Ovary (tissue), 9 donors: Measurements from ENCODE around the gene ZNF777. TPM values are rescaled to one million over a fixed set of nuclear protein-coding genes. Genes with fewer than 3 reads are reported as not detected.
"Not testable (repeated sequence)": the region's sequence is repeated elsewhere in the genome, so short reads cannot be mapped to it uniquely, and the experiment has no call there.

ENCODE experiments used
- DNase-seq, 5 donors: peaks; one replicate each; pipeline ENCODE4 v3.0.0-alpha.2; 2019 to 2020
- H3K27ac ChIP-seq, 2 donors: fragments of 200-600 bp; one replicate each; pipeline versions ENCODE4 v1.5.1 to v1.8.0; 2019 to 2022
- H3K27me3 ChIP-seq: fragments of 200-600 bp; one replicate; pipeline ENCODE4 v1.8.0; 2022
- H3K36me3 ChIP-seq: fragments of 200-600 bp; sonication (generic); one replicate; pipeline ENCODE4 v1.5.1; 2019
- H3K4me1 ChIP-seq: one replicate; pipeline ENCODE4 v1.8.1; 2013; ENCODE audit warnings: mild to moderate bottlenecking, moderate library complexity; ENCODE audit not compliant: insufficient read depth
- H3K4me3 ChIP-seq: fragments of 200-600 bp; sonication (generic); one replicate; pipeline ENCODE4 v1.5.1; 2017
- H3K9me3 ChIP-seq, 2 donors: fragments of 200-600 bp in 1 of 2; sonication (generic) in 1 of 2; one replicate each; pipeline versions ENCODE4 v1.5.1 to v1.8.1; 2013 to 2019; ENCODE audit warnings: mild to moderate bottlenecking in 1 of 2, moderate library complexity in 1 of 2
- EP300 ChIP-seq: sonication (generic); formaldehyde crosslinking; IDR thresholded peaks from one replicate; pipeline ENCODE4 v1.6.1; 2017; ENCODE audit warnings: antibody characterized with exemption
- POLR2A ChIP-seq: fragments of 450-650 bp; IDR thresholded peaks from one replicate; pipeline ENCODE4 v1.6.1; 2017; ENCODE audit warnings: antibody characterized with exemption, mild to moderate bottlenecking, moderate library complexity
- WGBS, 3 donors: extraction: QIAGEN DNeasy Blood & Tissue Kit in 1 of 3; methylation state at CpG; one replicate each; pipeline versions ENCODE4 v1.1.5 to v1.1.7; 2013 to 2017; 5-methylcytosine and 5-hydroxymethylcytosine counted together
- intact Hi-C, 4 donors: fragments of 100-400 bp; cut with DNase I; formaldehyde crosslinking; loops; one replicate each; pipeline versions ENCODE4 v1.11.0 to v1.15.1; 2022 to 2023
- polyA plus RNA-seq, 2 donors: library from polyadenylated mRNA; stranded (reverse); fragments of 200-250 nt in 1 of 2; fragments of 350-450 nt in 1 of 2; fragmentation: Illumina TruSeq in 1 of 2; extraction: RNeasy Lipid Tissue Mini Kit (QIAGEN cat#74804) in 1 of 2; gene quantifications; one replicate each; pipeline ENCODE4 v1.2.3, GENCODE V29; 2013 to 2014
- total RNA-seq, 7 donors: library from RNA; depleted of rRNA in 2 of 7; stranded (reverse); fragments of >200 nt in 2 of 7; fragmentation: NEBNext Ultra II Directional in 3 of 7; extraction: Animal tissue kit (Norgen Biotek cat#: 25700) in 3 of 7; gene quantifications; one replicate each; pipeline versions ENCODE4 v1.1.0 to v1.2.4, GENCODE V29; 2016 to 2023
- TF ChIP-seq, protein P1 (sequence below), 3 donors: fragments of 450-650 bp in 2 of 3; fragments of 200-600 bp in 1 of 3; IDR thresholded peaks; one replicate each; pipeline versions ENCODE4 v1.5.1 to v1.8.0; 2016 to 2022; ENCODE audit warnings: antibody characterized with exemption in 3 of 3, mild to moderate bottlenecking in 1 of 3
- donor health status: DM: no; HTN: no; CAD: no; lungs with moderate emphysema.
- donor health status: DM: no; HTN: no; CAD: no.
- donor health status: Bipolar disorder and iron deficiency.
- donor health status: DM: yes; HTN: yes; CAD: no.
- donor health status: DM: no; HTN: no; CAD: no.
- donor health status: DM: yes; HTN: yes; CAD: no.

ZNF777 gene
- total and polyA plus RNA-seq, 9 donors = 3.8 to 20.4 (median 13.8) TPM

- H3K9me3 ChIP-seq = no peaks in the 10 kb centered on the region
- DNase-seq = no peak
- 92 to 95% (median 93%) methylated on average over 12 of the region's 12 CpGs for WGBS, 3 donors
- no peaks in the 10 kb centered on the region for H3K27me3 ChIP-seq
- no peak overlapping the region for H3K4me3 ChIP-seq
- no peaks in the 10 kb centered on the region for H3K4me1 ChIP-seq
- H3K27ac ChIP-seq = no peak overlapping the region
- H3K36me3 ChIP-seq = no peaks in the 10 kb centered on the region
- intact Hi-C loops = no loop called here
- TF ChIP-seq, protein P1, sequence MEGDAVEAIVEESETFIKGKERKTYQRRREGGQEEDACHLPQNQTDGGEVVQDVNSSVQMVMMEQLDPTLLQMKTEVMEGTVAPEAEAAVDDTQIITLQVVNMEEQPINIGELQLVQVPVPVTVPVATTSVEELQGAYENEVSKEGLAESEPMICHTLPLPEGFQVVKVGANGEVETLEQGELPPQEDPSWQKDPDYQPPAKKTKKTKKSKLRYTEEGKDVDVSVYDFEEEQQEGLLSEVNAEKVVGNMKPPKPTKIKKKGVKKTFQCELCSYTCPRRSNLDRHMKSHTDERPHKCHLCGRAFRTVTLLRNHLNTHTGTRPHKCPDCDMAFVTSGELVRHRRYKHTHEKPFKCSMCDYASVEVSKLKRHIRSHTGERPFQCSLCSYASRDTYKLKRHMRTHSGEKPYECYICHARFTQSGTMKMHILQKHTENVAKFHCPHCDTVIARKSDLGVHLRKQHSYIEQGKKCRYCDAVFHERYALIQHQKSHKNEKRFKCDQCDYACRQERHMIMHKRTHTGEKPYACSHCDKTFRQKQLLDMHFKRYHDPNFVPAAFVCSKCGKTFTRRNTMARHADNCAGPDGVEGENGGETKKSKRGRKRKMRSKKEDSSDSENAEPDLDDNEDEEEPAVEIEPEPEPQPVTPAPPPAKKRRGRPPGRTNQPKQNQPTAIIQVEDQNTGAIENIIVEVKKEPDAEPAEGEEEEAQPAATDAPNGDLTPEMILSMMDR (IDR thresholded peaks at IDR 0.05) = no peak
- TF ChIP-seq POLR2A (no peak), EP300 (no peak)
These were observed 56.5 kb downstream of the ZNF777 start for GRCh38 chr7:149404396-149404795.

GRCh38 chr7:149398195-149398820, 62.6 kb downstream of the ZNF777 start:
- H3K4me1 ChIP-seq = no peaks in the 10 kb centered on the region
- no peak for DNase-seq
- intact Hi-C loops = no loop called here
- H3K27ac ChIP-seq = no peak overlapping the region
- no peaks in the 10 kb centered on the region for H3K36me3 ChIP-seq
- no peak for TF ChIP-seq POLR2A
- TF ChIP-seq, protein P1 (IDR thresholded peaks at IDR 0.05) = no peak
- 57 to 66% (median 63%) methylated on average over 22 of the region's 22 CpGs for WGBS, 3 donors
- H3K9me3 ChIP-seq = no peaks in the 10 kb centered on the region
- H3K27me3 ChIP-seq = no peaks in the 10 kb centered on the region
- no peak overlapping the region for H3K4me3 ChIP-seq

- no peaks in the 10 kb centered on the region for H3K4me1 ChIP-seq
- no peak overlapping the region for H3K4me3 ChIP-seq
- no peak for DNase-seq
- 70 to 73% (median 72%) methylated on average over 14 of the region's 14 CpGs for WGBS, 3 donors
- no peaks in the 10 kb centered on the region for H3K9me3 ChIP-seq
- no peaks in the 10 kb centered on the region for H3K27me3 ChIP-seq
- H3K36me3 ChIP-seq = no peaks in the 10 kb centered on the region
- no peak overlapping the region for H3K27ac ChIP-seq
- TF ChIP-seq, protein P1 (IDR thresholded peaks at IDR 0.05) = no peak
- TF ChIP-seq POLR2A (no peak), EP300 (no peak)
- intact Hi-C loops = no loop called here
These were observed 63.3 kb downstream of the ZNF777 start for GRCh38 chr7:149397470-149398043.

DNA sequence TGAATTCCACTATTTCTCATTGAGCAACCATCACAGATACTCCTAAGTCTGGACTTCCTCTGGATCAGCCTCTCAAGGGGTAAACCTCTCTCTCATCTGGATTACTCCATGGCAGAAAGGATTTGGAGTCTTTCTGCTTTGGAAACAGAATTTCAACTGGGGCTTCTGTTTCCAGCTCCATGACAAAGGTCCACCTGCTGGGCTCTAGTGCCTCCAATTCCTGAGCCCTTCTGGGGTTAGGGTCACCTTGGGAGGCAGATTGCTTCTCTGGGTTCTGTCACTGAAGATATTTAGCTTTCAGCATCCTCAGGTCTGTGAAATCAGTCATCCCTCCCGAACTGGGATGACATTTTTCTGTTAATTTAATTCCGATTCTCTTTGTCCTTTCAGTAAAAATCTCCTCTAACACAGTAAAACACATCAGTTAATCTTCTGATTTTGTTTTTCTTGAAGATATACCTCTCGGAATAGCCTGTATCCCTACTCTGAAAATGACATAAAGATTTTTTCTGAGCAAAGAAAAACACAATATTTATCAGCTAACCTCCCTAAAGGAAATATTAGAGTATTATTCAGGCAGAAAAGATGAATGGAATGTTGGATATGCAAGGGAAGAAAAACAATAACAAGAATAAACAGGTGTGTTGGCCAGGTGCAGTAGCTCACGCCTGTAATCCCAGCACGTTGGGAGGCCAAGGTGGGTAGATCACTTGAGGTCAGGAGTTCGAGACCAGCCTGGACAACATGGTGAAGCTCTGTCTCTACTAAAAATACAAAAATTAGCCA, 72.1 kb downstream of the ZNF777 start:
- H3K27me3 ChIP-seq, H3K27ac ChIP-seq, H3K36me3 ChIP-seq, intact Hi-C loops, DNase-seq, H3K4me1 ChIP-seq, H3K4me3 ChIP-seq, H3K9me3 ChIP-seq: not testable (repeated sequence)
- WGBS, 3 donors = 57 to 71% (median 59%) methylated on average over 6 of the region's 6 CpGs

DNA sequence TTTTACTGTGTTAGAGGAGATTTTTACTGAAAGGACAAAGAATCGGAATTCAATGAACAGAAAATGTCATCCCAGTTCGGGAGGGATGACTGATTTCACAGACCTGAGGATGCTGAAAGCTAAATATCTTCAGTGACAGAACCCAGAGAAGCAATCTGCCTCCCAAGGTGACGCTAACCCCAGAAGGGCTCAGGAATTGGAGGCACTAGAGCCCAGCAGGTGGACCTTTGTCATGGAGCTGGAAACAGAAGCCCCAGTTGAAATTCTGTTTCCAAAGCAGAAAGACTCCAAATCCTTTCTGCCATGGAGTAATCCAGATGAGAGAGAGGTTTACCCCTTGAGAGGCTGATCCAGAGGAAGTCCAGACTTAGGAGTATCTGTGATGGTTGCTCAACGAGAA, 74.3 kb downstream of the ZNF777 start:
- intact Hi-C loops, DNase-seq, H3K9me3 ChIP-seq, H3K27ac ChIP-seq, H3K27me3 ChIP-seq, H3K36me3 ChIP-seq, H3K4me1 ChIP-seq, H3K4me3 ChIP-seq: not testable (repeated sequence)
- WGBS, 3 donors = 69 to 78% (median 77%) methylated on average over 4 of the region's 4 CpGs
